DOHH2 (cell line): ENCODE measurements around the gene HEXIM1.

Experiments used
- CTCF ChIP-seq: fragments of 200-600 bp; sonication (generic); IDR thresholded peaks from one replicate; pipeline ENCODE4 v1.5.1; 2014; ENCODE audit warnings: antibody characterized with exemption, mild to moderate bottlenecking, low read depth, low read length; ENCODE audit not compliant: poor library complexity, severe bottlenecking
- EZH2phosphoT487 ChIP-seq: fragments of 200-600 bp; sonication (generic); IDR thresholded peaks from 2 replicates; pipeline ENCODE4 v1.6.1; 2017; ENCODE audit warnings: borderline replicate concordance, mild to moderate bottlenecking, antibody characterized with exemption, low read length, moderate library complexity, mixed read lengths

- no peak for TF ChIP-seq CTCF
- TF ChIP-seq EZH2phosphoT487 = no peak
Observed at GRCh38 chr17:45170280-45170930, 22.1 kb downstream of the HEXIM1 start.
